A549 (cell line): ENCODE data around the gene MYH11. TPM values are rescaled to one million over a fixed set of nuclear protein-coding genes. Genes with fewer than 3 reads are reported as not detected.

Experiments used
- ATAC-seq, 2 experiments: fragments of 200-7000 bp in 1 of 2; fragments of >200 bp in 1 of 2; cut with Nextera tagmentation in 1 of 2; cut with Tn5 transposase in 1 of 2; 3 replicates each; pipeline versions ENCODE4 v1.8.0 to v1.9.1; 2018 to 2020; ENCODE audit warnings: mild to moderate bottlenecking in 1 of 2, moderate library complexity in 1 of 2
- CTCF ChIA-PET: fragments of 300-600 bp; sonication (Branson Sonifier 250); formaldehyde crosslinking; extraction: SDS; loops from one replicate; lab custom pipeline; 2021; ENCODE audit warnings: antibody characterized with exemption, inconsistent platforms; lab: Yijun Ruan, JAX
- POLR2A ChIA-PET: fragments of 350-600 bp; formaldehyde crosslinking; extraction: SDS; loops from one replicate; lab custom pipeline; 2021; ENCODE audit warnings: antibody characterized with exemption, inconsistent platforms; lab: Yijun Ruan, JAX
- DNase-seq, 2 experiments: peaks; one replicate each; pipeline versions ENCODE4 v3.0.0 to v3.0.0-alpha.2; 2011 to 2016; ENCODE audit warnings: low read depth in 1 of 2, low spot score in 1 of 2
- FAIRE-seq: peaks from 2 replicates; lab custom pipeline; 2011; peaks lifted over from hg19 to GRCh38; lab: Jason Lieb, UNC
- H3K27ac ChIP-seq, 2 experiments: fragments of >200 bp; sonication (Bioruptor Twin); formaldehyde crosslinking; 3 replicates each; pipeline ENCODE4 v1.5.1; 2016 to 2017
- H3K4me1 ChIP-seq: fragments of >200 bp; sonication (Bioruptor Twin); formaldehyde crosslinking; 3 replicates; pipeline ENCODE4 v1.6.1; 2016
- H3K4me2 ChIP-seq: fragments of >200 bp; sonication (Bioruptor Twin); formaldehyde crosslinking; 3 replicates; pipeline ENCODE4 v1.6.1; 2016
- H3K4me3 ChIP-seq: fragments of >200 bp; sonication (Bioruptor Twin); formaldehyde crosslinking; 3 replicates; pipeline ENCODE4 v1.5.1; 2016
- H3K9me3 ChIP-seq: fragments of >200 bp; sonication (Bioruptor Twin); formaldehyde crosslinking; 3 replicates; pipeline ENCODE4 v1.6.1; 2016
- CBX2 ChIP-seq: fragments of 200-600 bp; sonication (generic); IDR thresholded peaks from 2 replicates; pipeline ENCODE4 v1.6.1; 2016; ENCODE audit warnings: low read depth, mild to moderate bottlenecking, borderline replicate concordance
- CEBPB ChIP-seq, 2 experiments: fragments of >200 bp in 1 of 2; sonication (Bioruptor Twin) in 1 of 2; formaldehyde crosslinking in 1 of 2; IDR thresholded peaks; 2 replicates each; pipeline ENCODE4 v1.6.1; 2012 to 2016
- EHF ChIP-seq: fragments of 250-450 bp; sonication (Bioruptor Pico); IDR thresholded peaks from 2 replicates; pipeline ENCODE4 v1.5.0; 2020; ENCODE audit warnings: mild to moderate bottlenecking
- EP300 ChIP-seq, 2 experiments: fragments of >200 bp; sonication (Bioruptor Twin); formaldehyde crosslinking; IDR thresholded peaks; 2 replicates in 1 of 2; 3 replicates in 1 of 2; pipeline ENCODE4 v1.6.1; 2016 to 2017
- ESRRA ChIP-seq: fragments of 150-350 bp; IDR thresholded peaks from 2 replicates; pipeline ENCODE4 v1.6.1; 2014; ENCODE audit warnings: mild to moderate bottlenecking, low read length, borderline replicate concordance
- FOSL2 ChIP-seq, 2 experiments: fragments of 450-650 bp in 1 of 2; fragments of >200 bp in 1 of 2; sonication (Bioruptor Twin) in 1 of 2; formaldehyde crosslinking; IDR thresholded peaks; 2 replicates each; pipeline versions ENCODE4 v1.5.0 to v1.6.1; 2016 to 2020; ENCODE audit warnings: mild to moderate bottlenecking in 1 of 2, moderate library complexity in 1 of 2
- HOXA7 ChIP-seq: fragments of 250-450 bp; sonication (Bioruptor Pico); IDR thresholded peaks from 2 replicates; pipeline ENCODE4 v1.5.0; 2020; ENCODE audit warnings: mild to moderate bottlenecking, moderate library complexity
- HOXB5 ChIP-seq: fragments of 250-450 bp; sonication (Bioruptor Pico); IDR thresholded peaks from 2 replicates; pipeline ENCODE4 v1.5.0; 2020; ENCODE audit warnings: mild to moderate bottlenecking, moderate library complexity
- JUNB ChIP-seq: fragments of >200 bp; sonication (Bioruptor Twin); formaldehyde crosslinking; IDR thresholded peaks from 2 replicates; pipeline ENCODE4 v1.6.1; 2016
- KDM5A ChIP-seq: fragments of 200-600 bp; sonication (generic); IDR thresholded peaks from 2 replicates; pipeline ENCODE4 v1.6.1; 2016; ENCODE audit warnings: antibody characterized with exemption, mild to moderate bottlenecking
- MAZ ChIP-seq: fragments of 150-350 bp; IDR thresholded peaks from 2 replicates; pipeline ENCODE4 v1.6.1; 2014; ENCODE audit warnings: antibody characterized with exemption, low read depth, low read length, borderline replicate concordance
- NFE2L2 ChIP-seq: fragments of 150-350 bp; conservative IDR thresholded peaks from 2 replicates; pipeline ENCODE4 v1.6.1; 2014; ENCODE audit warnings: low read length
- NR3C1 ChIP-seq: fragments of >200 bp; sonication (Bioruptor Twin); formaldehyde crosslinking; IDR thresholded peaks from 3 replicates; pipeline ENCODE4 v1.6.1; 2017
- POLR2A ChIP-seq: IDR thresholded peaks from 2 replicates; pipeline ENCODE4 v1.6.1; 2012; ENCODE audit warnings: mild to moderate bottlenecking, low read length
- POLR2AphosphoS2 ChIP-seq: conservative IDR thresholded peaks from 2 replicates; pipeline ENCODE4 v1.6.1; 2012; ENCODE audit warnings: low read length, improper control_type of control experiment, inconsistent platforms
- RAD21 ChIP-seq, 2 experiments: fragments of >200 bp in 1 of 2; sonication (Bioruptor Twin) in 1 of 2; formaldehyde crosslinking in 1 of 2; IDR thresholded peaks in 1 of 2; conservative IDR thresholded peaks in 1 of 2; 2 replicates in 1 of 2; 3 replicates in 1 of 2; pipeline ENCODE4 v1.6.1; 2012 to 2018; ENCODE audit warnings: inconsistent platforms in 1 of 2
- ZFP36 ChIP-seq: fragments of 450-650 bp; IDR thresholded peaks from 2 replicates; pipeline ENCODE4 v1.6.1; 2014; ENCODE audit warnings: borderline replicate concordance; ENCODE audit not compliant: partially characterized antibody
- ZSCAN20 ChIP-seq: fragments of 250-450 bp; sonication (Bioruptor Pico); IDR thresholded peaks from 2 replicates; pipeline ENCODE4 v1.8.0; 2022; ENCODE audit warnings: mild to moderate bottlenecking, moderate library complexity
- WGBS: methylation state at CpG from one replicate; pipeline ENCODE4 v1.1.6; 2017; ENCODE audit errors: missing lambda C conversion rate; 5-methylcytosine and 5-hydroxymethylcytosine counted together
- polyA plus RNA-seq, 4 experiments: library from polyadenylated mRNA; depleted of rRNA in 3 of 4; stranded (reverse); fragments of >200 nt; fragmentation: RNase III in 1 of 4; extraction: RNeasy Plus Mini Kit Qiagen cat#74134 plus additional on column Dnase treatment in 1 of 4; gene quantifications; 2 replicates in 3 of 4; 3 replicates in 1 of 4; pipeline ENCODE4 v1.2.3, GENCODE V29; 2011 to 2017
- TF ChIP-seq, protein P1 (sequence below): IDR thresholded peaks from 2 replicates; pipeline ENCODE4 v1.6.1; 2012
- TF ChIP-seq, protein P2 (sequence below): fragments of 150-350 bp; IDR thresholded peaks from 2 replicates; pipeline ENCODE4 v1.6.1; 2014; ENCODE audit warnings: low read depth, mild to moderate bottlenecking, low read length
- TF ChIP-seq, protein P3 (sequence below): fragments of 250-450 bp; sonication (Bioruptor Pico); IDR thresholded peaks from 2 replicates; pipeline ENCODE4 v1.5.0; 2021; ENCODE audit warnings: mild to moderate bottlenecking, moderate library complexity, borderline replicate concordance
- TF ChIP-seq, protein P4 (sequence below): fragments of >200 bp; sonication (Bioruptor Twin); formaldehyde crosslinking; IDR thresholded peaks from 2 replicates; pipeline ENCODE4 v1.6.1; 2016
- TF ChIP-seq, protein P5 (sequence below): fragments of 200-600 bp; sonication (generic); IDR thresholded peaks from 2 replicates; pipeline ENCODE4 v1.6.1; 2016; ENCODE audit warnings: antibody characterized with exemption, mild to moderate bottlenecking, moderate library complexity
- TF ChIP-seq, protein P6 (sequence below): IDR thresholded peaks from 2 replicates; pipeline ENCODE4 v1.6.1; 2012; ENCODE audit warnings: low read depth, borderline replicate concordance

MYH11 gene
- polyA plus RNA-seq, 2 of the 4 experiments (the other 2 are of a cell fraction) = 0.03 to 0.09 TPM

DNA sequence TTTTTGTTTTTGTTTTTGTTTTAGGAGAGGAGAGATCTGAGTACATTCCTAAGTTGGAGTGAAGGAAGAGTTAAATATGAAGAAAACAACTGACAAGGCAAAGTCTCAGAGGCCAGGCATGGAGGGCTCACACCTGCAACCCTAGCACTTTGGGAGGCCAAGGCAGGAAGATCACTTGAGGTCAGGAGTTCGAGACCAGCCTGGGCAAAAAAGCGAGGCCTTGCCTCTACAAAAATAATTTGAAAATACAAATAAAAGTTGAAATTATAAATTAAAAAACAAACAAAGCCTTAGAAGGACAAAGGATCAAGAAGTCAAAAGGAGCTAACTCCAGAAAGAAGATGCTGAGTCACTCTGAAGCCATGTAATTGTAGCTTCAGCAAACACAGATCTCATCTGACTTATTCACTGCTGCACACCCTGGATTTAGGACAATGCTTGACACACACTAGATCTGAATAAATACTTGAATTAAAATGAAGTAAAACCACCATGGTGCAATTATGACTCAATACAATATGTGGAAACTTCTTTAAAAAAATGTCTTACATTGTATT lies 22.5 kb upstream of the MYH11 start (continued):
- TF ChIP-seq HOXB5 (CRISPR knock-in tag) = peak; percentile 69; the same call in 1 of the 2 replicates
- TF ChIP-seq, protein P1, sequence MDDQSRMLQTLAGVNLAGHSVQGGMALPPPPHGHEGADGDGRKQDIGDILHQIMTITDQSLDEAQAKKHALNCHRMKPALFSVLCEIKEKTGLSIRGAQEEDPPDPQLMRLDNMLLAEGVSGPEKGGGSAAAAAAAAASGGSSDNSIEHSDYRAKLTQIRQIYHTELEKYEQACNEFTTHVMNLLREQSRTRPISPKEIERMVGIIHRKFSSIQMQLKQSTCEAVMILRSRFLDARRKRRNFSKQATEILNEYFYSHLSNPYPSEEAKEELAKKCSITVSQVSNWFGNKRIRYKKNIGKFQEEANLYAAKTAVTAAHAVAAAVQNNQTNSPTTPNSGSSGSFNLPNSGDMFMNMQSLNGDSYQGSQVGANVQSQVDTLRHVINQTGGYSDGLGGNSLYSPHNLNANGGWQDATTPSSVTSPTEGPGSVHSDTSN = no peak
- peak; percentile 98 for TF ChIP-seq NFE2L2
- TF ChIP-seq EP300 (IDR thresholded peaks at IDR 0.05) = peak; percentile 77 to 83; a peak in 3 of 5 replicates
- no peak for TF ChIP-seq KDM5A
- TF ChIP-seq ESRRA = no peak
- TF ChIP-seq, protein P2, sequence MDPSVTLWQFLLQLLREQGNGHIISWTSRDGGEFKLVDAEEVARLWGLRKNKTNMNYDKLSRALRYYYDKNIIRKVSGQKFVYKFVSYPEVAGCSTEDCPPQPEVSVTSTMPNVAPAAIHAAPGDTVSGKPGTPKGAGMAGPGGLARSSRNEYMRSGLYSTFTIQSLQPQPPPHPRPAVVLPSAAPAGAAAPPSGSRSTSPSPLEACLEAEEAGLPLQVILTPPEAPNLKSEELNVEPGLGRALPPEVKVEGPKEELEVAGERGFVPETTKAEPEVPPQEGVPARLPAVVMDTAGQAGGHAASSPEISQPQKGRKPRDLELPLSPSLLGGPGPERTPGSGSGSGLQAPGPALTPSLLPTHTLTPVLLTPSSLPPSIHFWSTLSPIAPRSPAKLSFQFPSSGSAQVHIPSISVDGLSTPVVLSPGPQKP = no peak
- TF ChIP-seq NR3C1 = no peak
- TF ChIP-seq POLR2AphosphoS2 = no peak
- TF ChIP-seq JUNB = peak; percentile 88
- no peak; a peak in 2 of 5 replicates for TF ChIP-seq RAD21 (conservative IDR thresholded peaks at IDR 0.05 in 1 of 2, IDR thresholded peaks at IDR 0.05 in 1 of 2)
- TF ChIP-seq EHF (CRISPR knock-in tag) = peak; percentile 73; the same call in 1 of the 2 replicates
- TF ChIP-seq, protein P3, sequence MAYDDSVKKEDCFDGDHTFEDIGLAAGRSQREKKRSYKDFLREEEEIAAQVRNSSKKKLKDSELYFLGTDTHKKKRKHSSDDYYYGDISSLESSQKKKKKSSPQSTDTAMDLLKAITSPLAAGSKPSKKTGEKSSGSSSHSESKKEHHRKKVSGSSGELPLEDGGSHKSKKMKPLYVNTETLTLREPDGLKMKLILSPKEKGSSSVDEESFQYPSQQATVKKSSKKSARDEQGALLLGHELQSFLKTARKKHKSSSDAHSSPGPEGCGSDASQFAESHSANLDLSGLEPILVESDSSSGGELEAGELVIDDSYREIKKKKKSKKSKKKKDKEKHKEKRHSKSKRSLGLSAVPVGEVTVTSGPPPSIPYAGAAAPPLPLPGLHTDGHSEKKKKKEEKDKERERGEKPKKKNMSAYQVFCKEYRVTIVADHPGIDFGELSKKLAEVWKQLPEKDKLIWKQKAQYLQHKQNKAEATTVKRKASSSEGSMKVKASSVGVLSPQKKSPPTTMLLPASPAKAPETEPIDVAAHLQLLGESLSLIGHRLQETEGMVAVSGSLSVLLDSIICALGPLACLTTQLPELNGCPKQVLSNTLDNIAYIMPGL (CRISPR knock-in tag) = no peak
- TF ChIP-seq ZSCAN20 (CRISPR knock-in tag) = 0 out of 2 replicates have a peak, but pooled peaks have one; percentile 13
- TF ChIP-seq, protein P4, sequence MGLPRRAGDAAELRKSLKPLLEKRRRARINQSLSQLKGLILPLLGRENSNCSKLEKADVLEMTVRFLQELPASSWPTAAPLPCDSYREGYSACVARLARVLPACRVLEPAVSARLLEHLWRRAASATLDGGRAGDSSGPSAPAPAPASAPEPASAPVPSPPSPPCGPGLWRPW = peak; percentile 67; the same call in 1 of the 2 replicates
- TF ChIP-seq HOXA7 (CRISPR knock-in tag) = no peak
- TF ChIP-seq FOSL2 (IDR thresholded peaks at IDR 0.05) = peak; percentile 62
- peak; percentile 91 for TF ChIP-seq FOSL2 (CRISPR knock-in tag; IDR thresholded peaks at IDR 0.05)

DNA sequence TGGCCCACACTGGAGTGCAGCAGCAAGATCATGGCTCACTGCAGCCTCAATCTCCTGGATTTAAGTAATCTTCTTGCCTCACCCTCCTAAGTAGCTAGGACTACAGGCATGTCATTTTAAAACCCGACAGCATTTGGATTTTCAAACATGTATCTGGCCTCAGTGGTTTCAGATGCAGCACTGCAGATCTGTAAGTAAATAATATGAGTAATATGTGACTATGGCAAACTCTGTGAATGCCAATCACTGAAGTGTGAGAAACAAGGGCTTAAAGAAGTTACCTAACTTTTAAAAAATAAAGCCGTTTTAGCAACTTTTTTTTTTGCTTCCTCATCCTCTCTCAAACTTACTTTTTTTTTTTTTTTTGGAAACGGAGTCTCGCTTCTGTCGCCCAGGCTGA lies 19.7 kb upstream of the MYH11 start:
- Histone ChIP-seq H3K4me3 (no peak overlapping the region), H3K4me1 (peaks cover 67% of the 10 kb centered on the region), H3K4me2 (no peak overlapping the region), H3K9me3 (no peaks in the 10 kb centered on the region), H3K27ac (peak overlapping the region; percentile 90 to 96)
- TF ChIP-seq CBX2 = no peak
- CTCF ChIA-PET = interaction anchor here (0.6 to 4.8 kb wide), 6 partner anchors 10 to 147 kb away, joined by 3 to 28 read pairs (median 6); partner anchors contain the start of gene CEP20
- POLR2A ChIA-PET = interaction anchor here (0.7 kb wide), 1 partner anchor 12 kb away, joined by 5 read pairs; no protein-coding TSS in a partner anchor
- FAIRE-seq = no peak
- ATAC-seq = no peak
- DNase-seq = no peak
- 72% methylated on average over 5 of the region's 5 CpGs for WGBS

DNA sequence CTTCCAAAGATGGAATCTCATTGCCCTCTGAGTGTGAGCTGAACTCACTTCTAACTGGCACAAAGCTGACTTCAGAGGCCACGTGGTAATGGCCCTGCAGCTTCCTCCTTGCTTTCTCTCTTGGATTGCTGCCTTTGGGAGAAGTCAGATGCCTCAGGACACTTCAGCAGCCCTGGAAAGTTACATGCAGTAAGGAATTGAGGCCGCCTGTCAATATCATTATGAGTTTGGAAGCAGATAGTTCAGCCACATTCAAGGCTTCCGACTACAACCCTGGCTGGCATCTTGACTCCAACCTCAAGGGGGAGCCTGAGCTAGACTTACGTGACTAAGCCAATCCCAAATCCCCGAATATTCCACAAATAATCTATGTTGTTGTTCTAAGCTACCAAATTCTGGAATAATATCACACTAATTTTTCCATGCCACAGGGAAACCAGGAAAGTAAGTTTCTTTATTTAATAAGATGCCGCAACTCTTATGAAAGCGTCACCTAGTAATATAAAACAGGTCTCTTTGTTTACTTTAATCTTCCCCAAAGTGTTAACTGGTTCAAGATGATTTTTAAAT lies 18.0 kb upstream of the MYH11 start:
- POLR2A ChIA-PET = interaction anchor here (1.0 to 1.8 kb wide), 6 partner anchors 12 to 200 kb away, joined by 3 to 10 read pairs (median 4); partner anchors contain the start of gene CEP20
- Histone ChIP-seq H3K4me1 (peaks cover 50% of the 10 kb centered on the region), H3K4me3 (no peak overlapping the region), H3K9me3 (no peaks in the 10 kb centered on the region), H3K4me2 (peak overlapping the region; percentile 33), H3K27ac (peak overlapping the region; percentile 90 to 96)
- DNase-seq (peak; percentile 80 to 87), ATAC-seq (peak; percentile 90 to 94), FAIRE-seq (peak; percentile 88)
- 4% methylated on average over 7 of the region's 7 CpGs for WGBS
- CTCF ChIA-PET = interaction anchor here (0.6 to 4.8 kb wide), 64 partner anchors 9 to 344 kb away, joined by 3 to 28 read pairs (median 4); partner anchors contain the start of gene CEP20
- no peak for TF ChIP-seq CEBPB (IDR thresholded peaks at IDR 0.05)
- TF ChIP-seq, protein P5, sequence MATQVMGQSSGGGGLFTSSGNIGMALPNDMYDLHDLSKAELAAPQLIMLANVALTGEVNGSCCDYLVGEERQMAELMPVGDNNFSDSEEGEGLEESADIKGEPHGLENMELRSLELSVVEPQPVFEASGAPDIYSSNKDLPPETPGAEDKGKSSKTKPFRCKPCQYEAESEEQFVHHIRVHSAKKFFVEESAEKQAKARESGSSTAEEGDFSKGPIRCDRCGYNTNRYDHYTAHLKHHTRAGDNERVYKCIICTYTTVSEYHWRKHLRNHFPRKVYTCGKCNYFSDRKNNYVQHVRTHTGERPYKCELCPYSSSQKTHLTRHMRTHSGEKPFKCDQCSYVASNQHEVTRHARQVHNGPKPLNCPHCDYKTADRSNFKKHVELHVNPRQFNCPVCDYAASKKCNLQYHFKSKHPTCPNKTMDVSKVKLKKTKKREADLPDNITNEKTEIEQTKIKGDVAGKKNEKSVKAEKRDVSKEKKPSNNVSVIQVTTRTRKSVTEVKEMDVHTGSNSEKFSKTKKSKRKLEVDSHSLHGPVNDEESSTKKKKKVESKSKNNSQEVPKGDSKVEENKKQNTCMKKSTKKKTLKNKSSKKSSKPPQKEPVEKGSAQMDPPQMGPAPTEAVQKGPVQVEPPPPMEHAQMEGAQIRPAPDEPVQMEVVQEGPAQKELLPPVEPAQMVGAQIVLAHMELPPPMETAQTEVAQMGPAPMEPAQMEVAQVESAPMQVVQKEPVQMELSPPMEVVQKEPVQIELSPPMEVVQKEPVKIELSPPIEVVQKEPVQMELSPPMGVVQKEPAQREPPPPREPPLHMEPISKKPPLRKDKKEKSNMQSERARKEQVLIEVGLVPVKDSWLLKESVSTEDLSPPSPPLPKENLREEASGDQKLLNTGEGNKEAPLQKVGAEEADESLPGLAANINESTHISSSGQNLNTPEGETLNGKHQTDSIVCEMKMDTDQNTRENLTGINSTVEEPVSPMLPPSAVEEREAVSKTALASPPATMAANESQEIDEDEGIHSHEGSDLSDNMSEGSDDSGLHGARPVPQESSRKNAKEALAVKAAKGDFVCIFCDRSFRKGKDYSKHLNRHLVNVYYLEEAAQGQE = no peak
- TF ChIP-seq, protein P6, sequence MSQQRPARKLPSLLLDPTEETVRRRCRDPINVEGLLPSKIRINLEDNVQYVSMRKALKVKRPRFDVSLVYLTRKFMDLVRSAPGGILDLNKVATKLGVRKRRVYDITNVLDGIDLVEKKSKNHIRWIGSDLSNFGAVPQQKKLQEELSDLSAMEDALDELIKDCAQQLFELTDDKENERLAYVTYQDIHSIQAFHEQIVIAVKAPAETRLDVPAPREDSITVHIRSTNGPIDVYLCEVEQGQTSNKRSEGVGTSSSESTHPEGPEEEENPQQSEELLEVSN = no peak
- TF ChIP-seq ZFP36 = no peak
- TF ChIP-seq POLR2A = no peak
- TF ChIP-seq, protein P4 = no peak
- no peak for TF ChIP-seq MAZ
- TF ChIP-seq EP300 (IDR thresholded peaks at IDR 0.05) = no peak
